H9 (cell line): ENCODE measurements around the gene ASTN2. TPM values are rescaled to one million over a fixed set of nuclear protein-coding genes. Genes with fewer than 3 reads are reported as not detected.

Experiments used
- DNase-seq: peaks from one replicate; pipeline ENCODE4 v3.0.0-alpha.2; 2017
- H2AFZ ChIP-seq: one replicate; pipeline ENCODE4 v1.6.1; 2013; ENCODE audit warnings: mild to moderate bottlenecking, low read length, control low read depth, moderate library complexity
- H2AK5ac ChIP-seq: 2 replicates; pipeline ENCODE4 v1.6.1; 2013; ENCODE audit warnings: low read length, control low read depth, mixed read lengths; ENCODE audit not compliant: insufficient read length
- H2BK120ac ChIP-seq: one replicate; pipeline ENCODE4 v1.6.1; 2013; ENCODE audit warnings: low read depth, mild to moderate bottlenecking, low read length, control low read depth, inconsistent platforms; ENCODE audit not compliant: poor library complexity, severe bottlenecking
- H2BK12ac ChIP-seq: 2 replicates; pipeline ENCODE4 v1.6.1; 2013; ENCODE audit warnings: low read length, control low read depth, mixed read lengths, low read depth; ENCODE audit not compliant: insufficient read length
- H2BK15ac ChIP-seq: 2 replicates; pipeline ENCODE4 v1.6.1; 2013; ENCODE audit warnings: low read depth, low read length, control low read depth
- H2BK20ac ChIP-seq: one replicate; pipeline ENCODE4 v1.6.1; 2013; ENCODE audit warnings: low read depth, mild to moderate bottlenecking, low read length, control low read depth, inconsistent platforms; ENCODE audit not compliant: poor library complexity, severe bottlenecking
- H2BK5ac ChIP-seq: 2 replicates; pipeline ENCODE4 v1.6.1; 2013; ENCODE audit warnings: low read length, control low read depth, mixed read lengths; ENCODE audit not compliant: insufficient read length
- H3K14ac ChIP-seq: 2 replicates; pipeline ENCODE4 v1.6.1; 2013; ENCODE audit warnings: low read length, control low read depth; ENCODE audit not compliant: insufficient read depth
- H3K18ac ChIP-seq: 2 replicates; pipeline ENCODE4 v1.6.1; 2013; ENCODE audit warnings: low read depth, mild to moderate bottlenecking, mixed read lengths, low read length, control low read depth; ENCODE audit not compliant: insufficient read length
- H3K23ac ChIP-seq: 2 replicates; pipeline ENCODE4 v1.6.1; 2013; ENCODE audit warnings: low read length, control low read depth, mixed read lengths, low read depth; ENCODE audit not compliant: insufficient read length
- H3K23me2 ChIP-seq: 2 replicates; pipeline ENCODE4 v1.6.1; 2013; ENCODE audit warnings: low read depth, mild to moderate bottlenecking, mixed read lengths, low read length, control low read depth; ENCODE audit not compliant: insufficient read length, poor library complexity, severe bottlenecking
- H3K27ac ChIP-seq: 2 replicates; pipeline ENCODE4 v1.5.1; 2013; ENCODE audit warnings: low read length, control low read depth, mixed read lengths, low read depth; ENCODE audit not compliant: insufficient read length
- H3K27me3 ChIP-seq: 2 replicates; pipeline ENCODE4 v1.6.1; 2013; ENCODE audit warnings: low read length, control low read depth, inconsistent platforms; ENCODE audit not compliant: insufficient read depth
- H3K4ac ChIP-seq: 2 replicates; pipeline ENCODE4 v1.6.1; 2013; ENCODE audit warnings: low read depth, mild to moderate bottlenecking, control low read depth, inconsistent platforms, low read length, moderate library complexity
- H3K4me1 ChIP-seq: 2 replicates; pipeline ENCODE4 v1.6.1; 2013; ENCODE audit warnings: low read length, control low read depth, inconsistent platforms; ENCODE audit not compliant: insufficient read depth
- H3K4me2 ChIP-seq: 2 replicates; pipeline ENCODE4 v1.6.1; 2013; ENCODE audit warnings: low read length, control low read depth, mixed read lengths; ENCODE audit not compliant: insufficient read length, insufficient read depth
- H3K56ac ChIP-seq: 2 replicates; pipeline ENCODE4 v1.6.1; 2013; ENCODE audit warnings: low read depth, mild to moderate bottlenecking, mixed read lengths, low read length, control low read depth; ENCODE audit not compliant: insufficient read length
- H3K79me1 ChIP-seq: 2 replicates; pipeline ENCODE4 v1.6.1; 2013; ENCODE audit warnings: low read depth, mild to moderate bottlenecking, moderate library complexity, low read length, control low read depth, inconsistent platforms; ENCODE audit not compliant: insufficient read depth, poor library complexity, severe bottlenecking
- H3K79me2 ChIP-seq: 2 replicates; pipeline ENCODE4 v1.6.1; 2013; ENCODE audit warnings: low read length, control low read depth, inconsistent platforms; ENCODE audit not compliant: insufficient read depth
- H3K9ac ChIP-seq: 2 replicates; pipeline ENCODE4 v1.6.1; 2013; ENCODE audit warnings: low read length, control low read depth, mixed read lengths; ENCODE audit not compliant: insufficient read length; ENCODE audit errors: extremely low read depth
- H3K9me3 ChIP-seq: one replicate; pipeline ENCODE4 v1.6.1; 2013; ENCODE audit warnings: low read depth, low read length, inconsistent platforms; ENCODE audit not compliant: control insufficient read depth
- H3T11ph ChIP-seq: one replicate; pipeline ENCODE4 v1.6.1; 2013; ENCODE audit warnings: mild to moderate bottlenecking, low read length, control low read depth, inconsistent platforms
- H4K20me1 ChIP-seq: one replicate; pipeline ENCODE4 v1.6.1; 2013; ENCODE audit not compliant: control insufficient read depth, insufficient read length, insufficient read depth
- H4K5ac ChIP-seq: 2 replicates; pipeline ENCODE4 v1.6.1; 2013; ENCODE audit warnings: low read depth, mild to moderate bottlenecking, mixed read lengths, low read length, control low read depth; ENCODE audit not compliant: insufficient read length
- H4K8ac ChIP-seq: replicated peaks from 2 replicates; pipeline ENCODE4 v1.6.1; 2013; ENCODE audit warnings: low read length, control low read depth, mixed read lengths, low read depth; ENCODE audit not compliant: insufficient read length
- H4K91ac ChIP-seq: 2 replicates; pipeline ENCODE4 v1.6.1; 2013; ENCODE audit warnings: low read depth, mild to moderate bottlenecking, moderate library complexity, mixed read lengths, low read length, control low read depth; ENCODE audit not compliant: insufficient read length
- H3K27ac Mint-ChIP-seq, 3 experiments: 2 replicates in 2 of 3; 3 replicates in 1 of 3; pipeline ENCODE4 v1.8.0; 2020 to 2021; ENCODE audit warnings: mixed read lengths in 3 of 3, mild to moderate bottlenecking in 1 of 3, moderate library complexity in 1 of 3
- H3K27me3 Mint-ChIP-seq: 2 replicates; pipeline ENCODE4 v1.8.0; 2021; ENCODE audit warnings: low read depth, mild to moderate bottlenecking, moderate library complexity, mixed read lengths
- H3K36me3 Mint-ChIP-seq, 3 experiments: 2 replicates in 2 of 3; 3 replicates in 1 of 3; pipeline ENCODE4 v1.8.0; 2020 to 2021; ENCODE audit warnings: low read depth in 3 of 3, mixed read lengths in 3 of 3; ENCODE audit not compliant: insufficient read depth in 1 of 3
- H3K4me1 Mint-ChIP-seq, 2 experiments: 2 replicates each; pipeline ENCODE4 v1.8.0; 2020; ENCODE audit warnings: mixed read lengths in 2 of 2
- H3K4me3 Mint-ChIP-seq, 2 experiments: 2 replicates in 1 of 2; 3 replicates in 1 of 2; pipeline ENCODE4 v1.8.0; 2020 to 2021; ENCODE audit warnings: mild to moderate bottlenecking in 2 of 2, mixed read lengths in 2 of 2, moderate library complexity in 1 of 2
- H3K9me3 Mint-ChIP-seq, 2 experiments: 2 replicates in 1 of 2; 3 replicates in 1 of 2; pipeline ENCODE4 v1.8.0; 2020; ENCODE audit warnings: mild to moderate bottlenecking in 2 of 2, mixed read lengths in 2 of 2, moderate library complexity in 1 of 2
- WGBS: extraction: QIAGEN DNeasy Blood & Tissue Kit; methylation state at CpG from one replicate; pipeline ENCODE4 v1.1.7; 2013; ENCODE audit warnings: missing lambda C conversion rate, low lambda C conversion rate, mixed read lengths; ENCODE audit not compliant: insufficient read length; ENCODE audit errors: extremely low coverage; 5-methylcytosine and 5-hydroxymethylcytosine counted together
- total RNA-seq: library from RNA; stranded (reverse); gene quantifications from 2 replicates; pipeline ENCODE4 v1.2.1, GENCODE V29; 2021
- TF ChIP-seq, protein P1 (sequence below): fragments of 200-600 bp; sonication (generic); conservative IDR thresholded peaks from 3 replicates; pipeline ENCODE4 v1.8.0; 2021; ENCODE audit warnings: antibody characterized with exemption, mild to moderate bottlenecking

ASTN2 gene
- total RNA-seq, 1 experiment from 2014 or later: 9.7 TPM

- Histone ChIP-seq H4K91ac (no peak overlapping the region), H2BK120ac (no peak overlapping the region), H2BK15ac (no peak overlapping the region), H3K4me1 (no peaks in the 10 kb centered on the region; the same call in 1 of the 2 replicates), H3K79me2 (no peaks in the 10 kb centered on the region), H4K5ac (no peak overlapping the region), H2AK5ac (no peak overlapping the region), H3K9ac (no peak overlapping the region), H3K27me3 (no peaks in the 10 kb centered on the region), H2BK12ac (no peak overlapping the region), H2BK20ac (no peak overlapping the region), H3T11ph (no peak overlapping the region), H3K9me3 (no peaks in the 10 kb centered on the region), H3K4ac (no peak overlapping the region), H4K20me1 (no peaks in the 10 kb centered on the region), H3K4me2 (no peak overlapping the region), H3K23me2 (no peaks in the 10 kb centered on the region), H3K27ac (no peak overlapping the region), H4K8ac (no peak overlapping the region), H3K56ac (no peak overlapping the region), H3K18ac (no peak overlapping the region), H2BK5ac (no peak overlapping the region), H3K14ac (no peak overlapping the region), H2AFZ (no peak overlapping the region), H3K23ac (no peak overlapping the region), H3K79me1 (no peaks in the 10 kb centered on the region)
- H3K36me3 Mint-ChIP-seq: no peaks in the 10 kb centered on the region
- H3K4me3 Mint-ChIP-seq: no peak overlapping the region
- H3K27ac Mint-ChIP-seq: no peak overlapping the region
- no peaks in the 10 kb centered on the region; the same call in 1 of the 2 replicates for H3K27me3 Mint-ChIP-seq
- no CpG with 5 or more reads among the region's 1 CpG for WGBS
- H3K9me3 Mint-ChIP-seq: no peaks in the 10 kb centered on the region
- TF ChIP-seq, protein P1, sequence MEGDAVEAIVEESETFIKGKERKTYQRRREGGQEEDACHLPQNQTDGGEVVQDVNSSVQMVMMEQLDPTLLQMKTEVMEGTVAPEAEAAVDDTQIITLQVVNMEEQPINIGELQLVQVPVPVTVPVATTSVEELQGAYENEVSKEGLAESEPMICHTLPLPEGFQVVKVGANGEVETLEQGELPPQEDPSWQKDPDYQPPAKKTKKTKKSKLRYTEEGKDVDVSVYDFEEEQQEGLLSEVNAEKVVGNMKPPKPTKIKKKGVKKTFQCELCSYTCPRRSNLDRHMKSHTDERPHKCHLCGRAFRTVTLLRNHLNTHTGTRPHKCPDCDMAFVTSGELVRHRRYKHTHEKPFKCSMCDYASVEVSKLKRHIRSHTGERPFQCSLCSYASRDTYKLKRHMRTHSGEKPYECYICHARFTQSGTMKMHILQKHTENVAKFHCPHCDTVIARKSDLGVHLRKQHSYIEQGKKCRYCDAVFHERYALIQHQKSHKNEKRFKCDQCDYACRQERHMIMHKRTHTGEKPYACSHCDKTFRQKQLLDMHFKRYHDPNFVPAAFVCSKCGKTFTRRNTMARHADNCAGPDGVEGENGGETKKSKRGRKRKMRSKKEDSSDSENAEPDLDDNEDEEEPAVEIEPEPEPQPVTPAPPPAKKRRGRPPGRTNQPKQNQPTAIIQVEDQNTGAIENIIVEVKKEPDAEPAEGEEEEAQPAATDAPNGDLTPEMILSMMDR: no peak
- DNase-seq: no peak
- H3K4me1 Mint-ChIP-seq: peaks cover 13 to 26% of the 10 kb centered on the region in 2 experiments
Measured at GRCh38 chr9:117284414-117284813, 130.4 kb downstream of the ASTN2 start.
